ENCODE data around the gene GNL3L.

DNA sequence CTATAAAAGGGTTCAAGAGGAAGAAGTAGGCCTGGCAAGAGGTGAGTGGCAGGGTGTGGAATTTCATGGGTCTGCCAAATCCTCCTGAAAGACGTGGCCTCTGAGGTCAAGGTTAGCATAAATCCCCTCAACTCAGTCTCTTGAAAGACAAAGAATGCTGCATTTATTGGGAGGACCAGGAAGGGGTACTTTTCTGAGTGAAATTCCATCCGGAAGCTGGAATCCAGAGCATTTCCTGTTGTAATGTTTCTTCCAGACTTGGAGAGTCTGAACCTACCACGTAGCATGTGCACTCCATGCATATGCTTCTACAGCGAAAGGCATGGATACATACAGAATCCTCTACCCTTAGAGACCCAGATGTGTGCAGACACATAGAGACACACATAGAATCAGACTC, 20.6 kb upstream of the GNL3L start:
- TF ChIP-seq, protein P1, sequence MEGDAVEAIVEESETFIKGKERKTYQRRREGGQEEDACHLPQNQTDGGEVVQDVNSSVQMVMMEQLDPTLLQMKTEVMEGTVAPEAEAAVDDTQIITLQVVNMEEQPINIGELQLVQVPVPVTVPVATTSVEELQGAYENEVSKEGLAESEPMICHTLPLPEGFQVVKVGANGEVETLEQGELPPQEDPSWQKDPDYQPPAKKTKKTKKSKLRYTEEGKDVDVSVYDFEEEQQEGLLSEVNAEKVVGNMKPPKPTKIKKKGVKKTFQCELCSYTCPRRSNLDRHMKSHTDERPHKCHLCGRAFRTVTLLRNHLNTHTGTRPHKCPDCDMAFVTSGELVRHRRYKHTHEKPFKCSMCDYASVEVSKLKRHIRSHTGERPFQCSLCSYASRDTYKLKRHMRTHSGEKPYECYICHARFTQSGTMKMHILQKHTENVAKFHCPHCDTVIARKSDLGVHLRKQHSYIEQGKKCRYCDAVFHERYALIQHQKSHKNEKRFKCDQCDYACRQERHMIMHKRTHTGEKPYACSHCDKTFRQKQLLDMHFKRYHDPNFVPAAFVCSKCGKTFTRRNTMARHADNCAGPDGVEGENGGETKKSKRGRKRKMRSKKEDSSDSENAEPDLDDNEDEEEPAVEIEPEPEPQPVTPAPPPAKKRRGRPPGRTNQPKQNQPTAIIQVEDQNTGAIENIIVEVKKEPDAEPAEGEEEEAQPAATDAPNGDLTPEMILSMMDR (IDR thresholded peaks at IDR 0.05; ENCODE audit: borderline replicate concordance, extremely low read depth, low read length, poor library complexity, severe bottlenecking): no peak
- no peak for TF ChIP-seq EZH2 (IDR thresholded peaks at IDR 0.05; ENCODE audit: borderline replicate concordance, low read depth, low read length, severe bottlenecking)
